Measurements from ENCODE around the gene CELF2.

DNA sequence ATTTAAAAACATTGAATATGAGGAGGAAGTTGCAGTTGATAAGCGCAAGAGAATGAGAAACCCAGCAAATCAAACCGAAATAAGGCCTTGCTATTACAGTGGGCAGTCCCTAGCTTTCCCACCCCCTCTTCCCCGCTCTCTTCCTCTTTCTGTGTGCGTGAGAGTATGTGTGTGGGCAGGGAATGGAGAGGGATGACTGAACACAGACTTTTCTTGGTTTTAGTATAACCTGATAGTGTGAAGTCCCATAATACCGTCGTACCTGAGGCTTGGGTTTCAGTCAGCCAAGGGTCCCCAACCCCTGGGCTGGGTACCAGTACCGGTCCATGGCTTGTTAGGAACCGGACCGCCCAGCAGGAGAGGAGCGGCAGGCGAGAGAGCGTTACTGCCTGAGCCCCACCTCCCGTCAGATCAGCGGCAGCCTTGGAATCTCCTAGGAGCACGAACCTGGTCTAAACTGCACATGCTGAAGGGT is 255.3 kb downstream of the CELF2 start:
- TF ChIP-seq POLR2AphosphoS5 (IDR thresholded peaks at IDR 0.05; ENCODE audit: low read depth, low read length) (no peak), TAF1 (IDR thresholded peaks at IDR 0.05; ENCODE audit: borderline replicate concordance, insufficient read depth, low read length) (no peak), SIN3A (IDR thresholded peaks at IDR 0.05; ENCODE audit: borderline replicate concordance, insufficient read depth, low read length) (no peak)
- TF ChIP-seq, protein P1, sequence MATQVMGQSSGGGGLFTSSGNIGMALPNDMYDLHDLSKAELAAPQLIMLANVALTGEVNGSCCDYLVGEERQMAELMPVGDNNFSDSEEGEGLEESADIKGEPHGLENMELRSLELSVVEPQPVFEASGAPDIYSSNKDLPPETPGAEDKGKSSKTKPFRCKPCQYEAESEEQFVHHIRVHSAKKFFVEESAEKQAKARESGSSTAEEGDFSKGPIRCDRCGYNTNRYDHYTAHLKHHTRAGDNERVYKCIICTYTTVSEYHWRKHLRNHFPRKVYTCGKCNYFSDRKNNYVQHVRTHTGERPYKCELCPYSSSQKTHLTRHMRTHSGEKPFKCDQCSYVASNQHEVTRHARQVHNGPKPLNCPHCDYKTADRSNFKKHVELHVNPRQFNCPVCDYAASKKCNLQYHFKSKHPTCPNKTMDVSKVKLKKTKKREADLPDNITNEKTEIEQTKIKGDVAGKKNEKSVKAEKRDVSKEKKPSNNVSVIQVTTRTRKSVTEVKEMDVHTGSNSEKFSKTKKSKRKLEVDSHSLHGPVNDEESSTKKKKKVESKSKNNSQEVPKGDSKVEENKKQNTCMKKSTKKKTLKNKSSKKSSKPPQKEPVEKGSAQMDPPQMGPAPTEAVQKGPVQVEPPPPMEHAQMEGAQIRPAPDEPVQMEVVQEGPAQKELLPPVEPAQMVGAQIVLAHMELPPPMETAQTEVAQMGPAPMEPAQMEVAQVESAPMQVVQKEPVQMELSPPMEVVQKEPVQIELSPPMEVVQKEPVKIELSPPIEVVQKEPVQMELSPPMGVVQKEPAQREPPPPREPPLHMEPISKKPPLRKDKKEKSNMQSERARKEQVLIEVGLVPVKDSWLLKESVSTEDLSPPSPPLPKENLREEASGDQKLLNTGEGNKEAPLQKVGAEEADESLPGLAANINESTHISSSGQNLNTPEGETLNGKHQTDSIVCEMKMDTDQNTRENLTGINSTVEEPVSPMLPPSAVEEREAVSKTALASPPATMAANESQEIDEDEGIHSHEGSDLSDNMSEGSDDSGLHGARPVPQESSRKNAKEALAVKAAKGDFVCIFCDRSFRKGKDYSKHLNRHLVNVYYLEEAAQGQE (IDR thresholded peaks at IDR 0.05; ENCODE audit: insufficient read depth in 1 of 2, low read depth in 2 of 2, low read length in 2 of 2): no peak

All from PFSK-1 (cell line).